A549 (cell line): ENCODE measurements around the gene QRICH1. TPM values are rescaled to one million over a fixed set of nuclear protein-coding genes. Genes with fewer than 3 reads are reported as not detected.

Experiments used
- ATAC-seq, 2 experiments: fragments of 200-7000 bp in 1 of 2; fragments of >200 bp in 1 of 2; cut with Nextera tagmentation in 1 of 2; cut with Tn5 transposase in 1 of 2; 3 replicates each; pipeline versions ENCODE4 v1.8.0 to v1.9.1; 2018 to 2020; ENCODE audit warnings: mild to moderate bottlenecking in 1 of 2, moderate library complexity in 1 of 2
- CTCF ChIA-PET: fragments of 300-600 bp; sonication (Branson Sonifier 250); formaldehyde crosslinking; extraction: SDS; loops from one replicate; lab custom pipeline; 2021; ENCODE audit warnings: antibody characterized with exemption, inconsistent platforms; lab: Yijun Ruan, JAX
- POLR2A ChIA-PET: fragments of 350-600 bp; formaldehyde crosslinking; extraction: SDS; loops from one replicate; lab custom pipeline; 2021; ENCODE audit warnings: antibody characterized with exemption, inconsistent platforms; lab: Yijun Ruan, JAX
- DNase-seq, 2 experiments: peaks; one replicate each; pipeline versions ENCODE4 v3.0.0 to v3.0.0-alpha.2; 2011 to 2016; ENCODE audit warnings: low read depth in 1 of 2, low spot score in 1 of 2
- FAIRE-seq: peaks from 2 replicates; lab custom pipeline; 2011; peaks lifted over from hg19 to GRCh38; lab: Jason Lieb, UNC
- H3K27ac ChIP-seq, 2 experiments: fragments of >200 bp; sonication (Bioruptor Twin); formaldehyde crosslinking; 3 replicates each; pipeline ENCODE4 v1.5.1; 2016 to 2017
- H3K4me1 ChIP-seq: fragments of >200 bp; sonication (Bioruptor Twin); formaldehyde crosslinking; 3 replicates; pipeline ENCODE4 v1.6.1; 2016
- H3K4me2 ChIP-seq: fragments of >200 bp; sonication (Bioruptor Twin); formaldehyde crosslinking; 3 replicates; pipeline ENCODE4 v1.6.1; 2016
- H3K4me3 ChIP-seq: fragments of >200 bp; sonication (Bioruptor Twin); formaldehyde crosslinking; 3 replicates; pipeline ENCODE4 v1.5.1; 2016
- H3K9me3 ChIP-seq: fragments of >200 bp; sonication (Bioruptor Twin); formaldehyde crosslinking; 3 replicates; pipeline ENCODE4 v1.6.1; 2016
- BCL3 ChIP-seq: fragments of >200 bp; sonication (Bioruptor Twin); formaldehyde crosslinking; IDR thresholded peaks from 3 replicates; pipeline ENCODE4 v1.6.1; 2016
- BHLHE40 ChIP-seq: IDR thresholded peaks from 2 replicates; pipeline ENCODE4 v1.6.1; 2012; ENCODE audit warnings: low read depth, low read length, inconsistent platforms
- CBX2 ChIP-seq: fragments of 200-600 bp; sonication (generic); IDR thresholded peaks from 2 replicates; pipeline ENCODE4 v1.6.1; 2016; ENCODE audit warnings: low read depth, mild to moderate bottlenecking, borderline replicate concordance
- CBX8 ChIP-seq: fragments of 200-600 bp; sonication (generic); IDR thresholded peaks from 2 replicates; pipeline ENCODE4 v1.6.1; 2016
- CHD2 ChIP-seq: fragments of 150-350 bp; IDR thresholded peaks from 2 replicates; pipeline ENCODE4 v1.6.1; 2014; ENCODE audit warnings: low read length; ENCODE audit not compliant: partially characterized antibody
- CTCF ChIP-seq: fragments of >200 bp; sonication (Bioruptor Twin); formaldehyde crosslinking; IDR thresholded peaks from 3 replicates; pipeline ENCODE4 v1.5.1; 2016
- EHMT2 ChIP-seq: fragments of 200-600 bp; sonication (generic); IDR thresholded peaks from 2 replicates; pipeline ENCODE4 v1.6.1; 2016; ENCODE audit warnings: antibody characterized with exemption, low read depth, mild to moderate bottlenecking, moderate library complexity
- ESRRA ChIP-seq: fragments of 150-350 bp; IDR thresholded peaks from 2 replicates; pipeline ENCODE4 v1.6.1; 2014; ENCODE audit warnings: mild to moderate bottlenecking, low read length, borderline replicate concordance
- FOSB ChIP-seq: fragments of 250-450 bp; sonication (Bioruptor Pico); IDR thresholded peaks from 2 replicates; pipeline ENCODE4 v1.5.0; 2020; ENCODE audit warnings: mild to moderate bottlenecking, moderate library complexity
- HEYL ChIP-seq: fragments of 250-450 bp; sonication (Bioruptor Pico); IDR thresholded peaks from 2 replicates; pipeline ENCODE4 v1.8.0; 2021; ENCODE audit warnings: mild to moderate bottlenecking, moderate library complexity
- HOXB13 ChIP-seq: fragments of 250-450 bp; sonication (Bioruptor Pico); IDR thresholded peaks from 2 replicates; pipeline ENCODE4 v1.5.0; 2020; ENCODE audit warnings: low read depth, mild to moderate bottlenecking, moderate library complexity
- HOXB5 ChIP-seq: fragments of 250-450 bp; sonication (Bioruptor Pico); IDR thresholded peaks from 2 replicates; pipeline ENCODE4 v1.5.0; 2020; ENCODE audit warnings: mild to moderate bottlenecking, moderate library complexity
- JUN ChIP-seq, 2 experiments: fragments of >200 bp; sonication (Bioruptor Twin); formaldehyde crosslinking; IDR thresholded peaks; 2 replicates in 1 of 2; 3 replicates in 1 of 2; pipeline ENCODE4 v1.6.1; 2016 to 2017
- JUNB ChIP-seq: fragments of >200 bp; sonication (Bioruptor Twin); formaldehyde crosslinking; IDR thresholded peaks from 2 replicates; pipeline ENCODE4 v1.6.1; 2016
- PHF8 ChIP-seq: fragments of 200-600 bp; sonication (generic); IDR thresholded peaks from 2 replicates; pipeline ENCODE4 v1.6.1; 2016; ENCODE audit warnings: low read depth, mild to moderate bottlenecking, antibody characterized with exemption, moderate library complexity, borderline replicate concordance
- POLR2A ChIP-seq: IDR thresholded peaks from 2 replicates; pipeline ENCODE4 v1.6.1; 2012; ENCODE audit warnings: mild to moderate bottlenecking, low read length
- RNF2 ChIP-seq: fragments of 200-600 bp; sonication (generic); IDR thresholded peaks from 2 replicates; pipeline ENCODE4 v1.6.1; 2016; ENCODE audit warnings: low read depth, mild to moderate bottlenecking, antibody characterized with exemption, moderate library complexity, borderline replicate concordance
- SMC3 ChIP-seq: fragments of >200 bp; sonication (Bioruptor Twin); formaldehyde crosslinking; IDR thresholded peaks from 3 replicates; pipeline ENCODE4 v1.6.1; 2018; ENCODE audit warnings: inconsistent platforms
- SREBF2 ChIP-seq: fragments of 450-650 bp; IDR thresholded peaks from 2 replicates; pipeline ENCODE4 v1.6.1; 2014; ENCODE audit warnings: mild to moderate bottlenecking, moderate library complexity
- TP53 ChIP-seq: fragments of 250-450 bp; sonication (Bioruptor Pico); IDR thresholded peaks from 2 replicates; pipeline ENCODE4 v1.5.0; 2021; ENCODE audit warnings: mild to moderate bottlenecking, moderate library complexity
- USF2 ChIP-seq: fragments of 450-650 bp; IDR thresholded peaks from 2 replicates; pipeline ENCODE4 v1.6.1; 2014; ENCODE audit warnings: antibody characterized with exemption
- ZFP36 ChIP-seq: fragments of 450-650 bp; IDR thresholded peaks from 2 replicates; pipeline ENCODE4 v1.6.1; 2014; ENCODE audit warnings: borderline replicate concordance; ENCODE audit not compliant: partially characterized antibody
- ZNF302 ChIP-seq: fragments of 250-450 bp; sonication (Bioruptor Pico); IDR thresholded peaks from 2 replicates; pipeline ENCODE4 v1.9.0; 2021; ENCODE audit warnings: inconsistent platforms, mild to moderate bottlenecking, moderate library complexity
- ZSCAN20 ChIP-seq: fragments of 250-450 bp; sonication (Bioruptor Pico); IDR thresholded peaks from 2 replicates; pipeline ENCODE4 v1.8.0; 2022; ENCODE audit warnings: mild to moderate bottlenecking, moderate library complexity
- WGBS: methylation state at CpG from one replicate; pipeline ENCODE4 v1.1.6; 2017; ENCODE audit errors: missing lambda C conversion rate; 5-methylcytosine and 5-hydroxymethylcytosine counted together
- polyA plus RNA-seq, 4 experiments: library from polyadenylated mRNA; depleted of rRNA in 3 of 4; stranded (reverse); fragments of >200 nt; fragmentation: RNase III in 1 of 4; extraction: RNeasy Plus Mini Kit Qiagen cat#74134 plus additional on column Dnase treatment in 1 of 4; gene quantifications; 2 replicates in 3 of 4; 3 replicates in 1 of 4; pipeline ENCODE4 v1.2.3, GENCODE V29; 2011 to 2017
- TF ChIP-seq, protein P1 (sequence below): fragments of 150-350 bp; IDR thresholded peaks from 2 replicates; pipeline ENCODE4 v1.6.1; 2014; ENCODE audit warnings: low read depth, mild to moderate bottlenecking, low read length
- TF ChIP-seq, protein P2 (sequence below): fragments of 250-450 bp; sonication (Bioruptor Pico); IDR thresholded peaks from 2 replicates; pipeline ENCODE4 v1.5.0; 2021; ENCODE audit warnings: mild to moderate bottlenecking, moderate library complexity, borderline replicate concordance

The QRICH1 gene
- polyA plus RNA-seq, 2 of the 4 experiments (the other 2 are of a cell fraction) = 47.9 to 53.8 TPM

GRCh38 chr3:49122451-49122850 lies 28.6 kb upstream of the QRICH1 start:
- Histone ChIP-seq H3K4me3 (no peak overlapping the region), H3K4me2 (no peak overlapping the region), H3K27ac (no peak overlapping the region), H3K9me3 (no peaks in the 10 kb centered on the region), H3K4me1 (peaks cover 14% of the 10 kb centered on the region)
- POLR2A ChIA-PET = no interaction called here
- TF ChIP-seq JUNB (no peak), ESRRA (no peak), CTCF (no peak), SMC3 (no peak), USF2 (no peak), HOXB5 (CRISPR knock-in tag) (no peak), RNF2 (no peak), ZSCAN20 (CRISPR knock-in tag) (no peak), PHF8 (no peak), SREBF2 (no peak), ZNF302 (CRISPR knock-in tag) (no peak), CHD2 (no peak), POLR2A (no peak), TP53 (no peak)
- TF ChIP-seq, protein P1, sequence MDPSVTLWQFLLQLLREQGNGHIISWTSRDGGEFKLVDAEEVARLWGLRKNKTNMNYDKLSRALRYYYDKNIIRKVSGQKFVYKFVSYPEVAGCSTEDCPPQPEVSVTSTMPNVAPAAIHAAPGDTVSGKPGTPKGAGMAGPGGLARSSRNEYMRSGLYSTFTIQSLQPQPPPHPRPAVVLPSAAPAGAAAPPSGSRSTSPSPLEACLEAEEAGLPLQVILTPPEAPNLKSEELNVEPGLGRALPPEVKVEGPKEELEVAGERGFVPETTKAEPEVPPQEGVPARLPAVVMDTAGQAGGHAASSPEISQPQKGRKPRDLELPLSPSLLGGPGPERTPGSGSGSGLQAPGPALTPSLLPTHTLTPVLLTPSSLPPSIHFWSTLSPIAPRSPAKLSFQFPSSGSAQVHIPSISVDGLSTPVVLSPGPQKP = no peak
- FAIRE-seq (no peak), ATAC-seq (no peak), DNase-seq (no peak)
- WGBS = 90% methylated on average over 3 of the region's 7 CpGs
- CTCF ChIA-PET = interaction anchor here (1.4 kb wide), 1 partner anchor 108 kb away, joined by 3 read pairs; no protein-coding TSS in a partner anchor

DNA sequence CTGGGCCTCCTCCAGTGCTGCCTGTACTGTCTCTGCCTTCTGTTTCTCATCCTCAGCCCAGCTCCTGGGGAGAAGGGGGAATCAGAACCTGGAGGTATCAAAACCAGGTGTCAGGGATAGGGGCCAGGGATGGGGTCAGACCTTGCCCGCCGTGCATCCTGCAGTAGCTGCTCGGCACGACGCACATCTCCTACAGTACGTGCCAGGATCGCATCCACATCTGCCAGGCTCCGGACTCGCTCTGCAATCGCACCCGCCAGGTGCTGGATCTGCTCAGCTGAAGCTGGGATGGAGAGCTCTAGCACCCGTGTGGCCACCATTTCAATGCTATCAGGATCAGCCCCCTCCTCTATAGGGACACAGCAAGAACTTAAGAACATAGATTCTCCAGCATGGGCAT lies 28.2 kb upstream of the QRICH1 start:
- FAIRE-seq = no peak
- 95% methylated on average over 11 of the region's 12 CpGs for WGBS

More for the DNA sequence above, 28.2 kb upstream of the QRICH1 start:
- peaks cover 14% of the 10 kb centered on the region for H3K4me1 ChIP-seq
- DNase-seq (no peak), ATAC-seq (no peak)
- no peak overlapping the region for H3K27ac ChIP-seq
- TF ChIP-seq CHD2 (no peak), POLR2A (no peak), CBX2 (no peak), FOSB (CRISPR knock-in tag) (no peak), BHLHE40 (no peak), EHMT2 (no peak), ZNF302 (CRISPR knock-in tag) (no peak), CBX8 (no peak), BCL3 (no peak), ZFP36 (no peak), HOXB13 (CRISPR knock-in tag) (no peak), JUN (IDR thresholded peaks at IDR 0.05) (no peak), HEYL (CRISPR knock-in tag) (no peak), ESRRA (no peak), CTCF (no peak)
- TF ChIP-seq, protein P2, sequence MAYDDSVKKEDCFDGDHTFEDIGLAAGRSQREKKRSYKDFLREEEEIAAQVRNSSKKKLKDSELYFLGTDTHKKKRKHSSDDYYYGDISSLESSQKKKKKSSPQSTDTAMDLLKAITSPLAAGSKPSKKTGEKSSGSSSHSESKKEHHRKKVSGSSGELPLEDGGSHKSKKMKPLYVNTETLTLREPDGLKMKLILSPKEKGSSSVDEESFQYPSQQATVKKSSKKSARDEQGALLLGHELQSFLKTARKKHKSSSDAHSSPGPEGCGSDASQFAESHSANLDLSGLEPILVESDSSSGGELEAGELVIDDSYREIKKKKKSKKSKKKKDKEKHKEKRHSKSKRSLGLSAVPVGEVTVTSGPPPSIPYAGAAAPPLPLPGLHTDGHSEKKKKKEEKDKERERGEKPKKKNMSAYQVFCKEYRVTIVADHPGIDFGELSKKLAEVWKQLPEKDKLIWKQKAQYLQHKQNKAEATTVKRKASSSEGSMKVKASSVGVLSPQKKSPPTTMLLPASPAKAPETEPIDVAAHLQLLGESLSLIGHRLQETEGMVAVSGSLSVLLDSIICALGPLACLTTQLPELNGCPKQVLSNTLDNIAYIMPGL (CRISPR knock-in tag) = no peak
- H3K4me2 ChIP-seq = no peak overlapping the region
- ChIA-PET CTCF (interaction anchor here (1.4 kb wide), 1 partner anchor 108 kb away, joined by 3 read pairs; no protein-coding TSS in a partner anchor), POLR2A (interaction anchor here (1.6 kb wide), 1 partner anchor 11 kb away, joined by 26 read pairs; the partner anchor contains the start of gene LAMB2)
- H3K4me3 ChIP-seq = no peak overlapping the region
- H3K9me3 ChIP-seq = no peaks in the 10 kb centered on the region
